SK-N-SH (cell line): ENCODE measurements around the gene RYR3. TPM values are rescaled to one million over a fixed set of nuclear protein-coding genes. Genes with fewer than 3 reads are reported as not detected.

ENCODE experiments used
- CTCF ChIA-PET: fragments of 300-600, 350-600 bp; formaldehyde crosslinking; extraction: SDS; loops from one replicate; lab custom pipeline; 2021; lab: Yijun Ruan, JAX
- POLR2A ChIA-PET: fragments of 350-600 bp; sonication (Branson Sonifier 250); formaldehyde crosslinking; extraction: SDS; loops from one replicate; lab custom pipeline; 2020; ENCODE audit warnings: antibody characterized with exemption, inconsistent platforms; lab: Yijun Ruan, JAX
- DNase-seq: peaks from one replicate; pipeline ENCODE4 v3.0.0; 2012
- H2AFZ ChIP-seq: fragments of 200-600 bp; sonication (generic); 2 replicates; pipeline ENCODE4 v1.8.1; 2016; ENCODE audit warnings: antibody characterized with exemption, mild to moderate bottlenecking, low read depth
- H3F3A ChIP-seq: fragments of 200-600 bp; sonication (generic); replicated peaks from 2 replicates; pipeline ENCODE3; 2016; ENCODE audit warnings: antibody characterized with exemption, mild to moderate bottlenecking; ENCODE audit not compliant: insufficient read depth
- H3K27ac ChIP-seq, 2 experiments: fragments of 200-500 bp in 1 of 2; fragments of 200-600 bp in 1 of 2; sonication (Bioruptor generic) in 1 of 2; sonication (generic), shearing (Covaris generic) in 1 of 2; 2 replicates each; pipeline versions ENCODE4 v1.5.1 to v1.6.1; 2014 to 2016; ENCODE audit warnings: low read depth in 2 of 2, inconsistent platforms in 1 of 2, low read length in 1 of 2, mild to moderate bottlenecking in 1 of 2, mixed read lengths in 1 of 2
- H3K27me3 ChIP-seq: fragments of 200-600 bp; sonication (generic), shearing (Covaris generic); 2 replicates; pipeline ENCODE4 v1.6.1; 2016; ENCODE audit warnings: mixed run types; ENCODE audit not compliant: insufficient read depth
- H3K36me3 ChIP-seq, 2 experiments: fragments of 200-500 bp in 1 of 2; fragments of 200-600 bp in 1 of 2; sonication (Bioruptor generic) in 1 of 2; sonication (generic) in 1 of 2; replicated peaks in 1 of 2; 2 replicates each; pipeline versions ENCODE3 to v1.5.1; 2014 to 2016; ENCODE audit warnings: low read length in 1 of 2, mild to moderate bottlenecking in 1 of 2; ENCODE audit not compliant: insufficient read depth in 2 of 2, control insufficient read depth in 1 of 2
- H3K4me1 ChIP-seq, 2 experiments: fragments of 200-500 bp in 1 of 2; fragments of 200-600 bp in 1 of 2; sonication (Bioruptor generic) in 1 of 2; sonication (generic), shearing (Covaris generic) in 1 of 2; 2 replicates each; pipeline versions ENCODE4 v1.5.1 to v1.6.1; 2014 to 2016; ENCODE audit warnings: low read depth in 1 of 2, low read length in 1 of 2, mixed run types in 1 of 2; ENCODE audit not compliant: insufficient read depth in 2 of 2, control insufficient read depth in 1 of 2
- H3K4me2 ChIP-seq: fragments of 200-600 bp; sonication (generic), shearing (Covaris generic); 2 replicates; pipeline ENCODE4 v1.6.1; 2017; ENCODE audit warnings: mixed run types
- H3K4me3 ChIP-seq, 2 experiments: fragments of 200-500 bp in 1 of 2; fragments of 200-600 bp in 1 of 2; sonication (Bioruptor generic) in 1 of 2; sonication (generic), shearing (Covaris generic) in 1 of 2; 2 replicates each; pipeline versions ENCODE4 v1.5.1 to v1.8.1; 2014 to 2016; ENCODE audit warnings: low read depth in 2 of 2, inconsistent platforms in 1 of 2, low read length in 1 of 2, mild to moderate bottlenecking in 1 of 2, mixed read lengths in 1 of 2, moderate library complexity in 1 of 2
- H3K79me2 ChIP-seq: fragments of 200-600 bp; sonication (generic); 2 replicates; pipeline ENCODE4 v1.8.1; 2017; ENCODE audit warnings: mild to moderate bottlenecking; ENCODE audit not compliant: insufficient read depth
- H3K9ac ChIP-seq: fragments of 200-600 bp; sonication (generic); 2 replicates; pipeline ENCODE4 v1.6.1; 2017; ENCODE audit warnings: mixed run types
- H3K9me2 ChIP-seq: fragments of 200-600 bp; sonication (generic); 2 replicates; pipeline ENCODE4 v1.6.1; 2017; ENCODE audit warnings: mixed run types
- H3K9me3 ChIP-seq: fragments of 200-600 bp; sonication (generic); 2 replicates; pipeline ENCODE4 v1.6.1; 2017; ENCODE audit warnings: mixed run types, mild to moderate bottlenecking, moderate library complexity
- H4K20me1 ChIP-seq: fragments of 200-600 bp; sonication (generic); 2 replicates; pipeline ENCODE4 v1.6.1; 2017; ENCODE audit warnings: mild to moderate bottlenecking, mixed run types; ENCODE audit not compliant: insufficient read depth
- CTCF ChIP-seq: fragments of 200-600 bp; sonication (generic); IDR thresholded peaks from 2 replicates; pipeline ENCODE4 v1.6.1; 2017; ENCODE audit warnings: antibody characterized with exemption, mild to moderate bottlenecking, moderate library complexity
- EP300 ChIP-seq, 2 experiments: IDR thresholded peaks; 2 replicates each; pipeline versions ENCODE4 v1.4.0 to v1.6.1; 2012; ENCODE audit warnings: borderline replicate concordance in 1 of 2, low read depth in 1 of 2, low read length in 1 of 2
- FOXJ3 ChIP-seq: sonication (generic); formaldehyde crosslinking; IDR thresholded peaks from 2 replicates; pipeline ENCODE4 v1.5.1; 2020; ENCODE audit warnings: mild to moderate bottlenecking, missing genetic modification reagents
- FOXM1 ChIP-seq: IDR thresholded peaks from 2 replicates; pipeline ENCODE4 v1.4.0; 2012; ENCODE audit warnings: low read depth, mild to moderate bottlenecking
- MEF2A ChIP-seq: IDR thresholded peaks from 2 replicates; pipeline ENCODE4 v1.4.0; 2012; ENCODE audit warnings: low read depth, borderline replicate concordance
- NFIC ChIP-seq: IDR thresholded peaks from 2 replicates; pipeline ENCODE4 v1.4.0; 2012; ENCODE audit warnings: borderline replicate concordance
- NRF1 ChIP-seq: IDR thresholded peaks from 2 replicates; pipeline ENCODE4 v1.6.1; 2012; ENCODE audit warnings: low read depth, mild to moderate bottlenecking, low read length
- POLR2AphosphoS5 ChIP-seq: IDR thresholded peaks from 2 replicates; pipeline ENCODE4 v1.6.1; 2012; ENCODE audit warnings: low read depth, low read length
- RAD21 ChIP-seq: IDR thresholded peaks from 2 replicates; pipeline ENCODE4 v1.6.1; 2012; ENCODE audit warnings: mild to moderate bottlenecking, low read length
- REST ChIP-seq: IDR thresholded peaks from 2 replicates; pipeline ENCODE4 v1.6.1; 2012; ENCODE audit warnings: mild to moderate bottlenecking, low read depth, low read length, moderate library complexity
- SMC3 ChIP-seq: IDR thresholded peaks from 2 replicates; pipeline ENCODE4 v1.6.1; 2012; ENCODE audit warnings: low read depth, low read length, improper control_type of control experiment
- TCF12 ChIP-seq: IDR thresholded peaks from 2 replicates; pipeline ENCODE4 v1.4.0; 2012
- TEAD4 ChIP-seq: IDR thresholded peaks from 2 replicates; pipeline ENCODE4 v1.4.0; 2012; ENCODE audit warnings: mild to moderate bottlenecking, borderline replicate concordance; ENCODE audit not compliant: insufficient read depth
- USF1 ChIP-seq: IDR thresholded peaks from 2 replicates; pipeline ENCODE4 v1.4.0; 2012; ENCODE audit warnings: low read depth, borderline replicate concordance
- USF2 ChIP-seq: fragments of 150-350 bp; IDR thresholded peaks from 2 replicates; pipeline ENCODE4 v1.6.1; 2017; ENCODE audit warnings: antibody characterized with exemption, low read length, low read depth, borderline replicate concordance
- YY1 ChIP-seq: IDR thresholded peaks from 2 replicates; pipeline ENCODE4 v1.4.0; 2012; ENCODE audit warnings: low read depth, mild to moderate bottlenecking
- WGBS: methylation state at CpG from one replicate; pipeline ENCODE4 v1.1.6; 2017; ENCODE audit warnings: low lambda C conversion rate; 5-methylcytosine and 5-hydroxymethylcytosine counted together
- polyA plus RNA-seq, 3 experiments: library from polyadenylated mRNA; depleted of rRNA; stranded (reverse); fragments of >200 nt; gene quantifications; 2 replicates each; pipeline ENCODE4 v1.2.3, GENCODE V29; 2012

The RYR3 gene
- polyA plus RNA-seq, 1 of the 3 experiments (the other 2 are of a cell fraction), result 0.02 TPM

- Histone ChIP-seq H3K27me3 (no peaks in the 10 kb centered on the region), H3K4me1 (no peaks in the 10 kb centered on the region), H3F3A (no peaks in the 10 kb centered on the region), H3K36me3 (no peaks in the 10 kb centered on the region), H3K4me2 (no peak overlapping the region), H2AFZ (no peak overlapping the region), H3K27ac (no peak overlapping the region), H3K9me2 (no peaks in the 10 kb centered on the region), H4K20me1 (no peaks in the 10 kb centered on the region), H3K4me3 (no peak overlapping the region), H3K9ac (no peak overlapping the region), H3K9me3 (no peaks in the 10 kb centered on the region), H3K79me2 (no peaks in the 10 kb centered on the region)
- ChIA-PET CTCF (interaction anchor here (1.2 kb wide), 1 partner anchor 111 kb away, joined by 4 read pairs; no protein-coding TSS in a partner anchor), POLR2A (no interaction called here)
- 84% methylated on average over 6 of the region's 6 CpGs for WGBS
- DNase-seq, result no peak
- TF ChIP-seq POLR2AphosphoS5 (no peak), YY1 (no peak), USF2 (no peak), FOXM1 (no peak), MEF2A (no peak), FOXJ3 (CRISPR knock-in tag) (no peak)
These were observed 536.1 kb downstream of the RYR3 start for GRCh38 chr15:33846862-33847261.

GRCh38 chr15:33848011-33848410 is 537.2 kb downstream of the RYR3 start:
- Histone ChIP-seq H3K36me3 (no peaks in the 10 kb centered on the region), H2AFZ (no peak overlapping the region), H3K9me2 (no peaks in the 10 kb centered on the region), H3K4me1 (0 out of 4 replicates have a peak, but pooled peaks cover 0 to 5% of the 10 kb centered on the region in 2 experiments), H3K9me3 (no peaks in the 10 kb centered on the region), H3K27ac (no peak overlapping the region), H3F3A (peaks cover 10% of the 10 kb centered on the region), H4K20me1 (no peaks in the 10 kb centered on the region), H3K4me2 (no peak overlapping the region), H3K4me3 (no peak overlapping the region), H3K27me3 (no peaks in the 10 kb centered on the region), H3K9ac (no peak overlapping the region), H3K79me2 (no peaks in the 10 kb centered on the region)
- ChIA-PET CTCF (interaction anchor here (1.2 kb wide), 1 partner anchor 112 kb away, joined by 4 read pairs; no protein-coding TSS in a partner anchor), POLR2A (no interaction called here)
- TF ChIP-seq EP300 (IDR thresholded peaks at IDR 0.05; ENCODE audit: borderline replicate concordance in 1 of 2, low read depth in 1 of 2, low read length in 1 of 2) (no peak), NRF1 (no peak)
- WGBS, result 87% methylated on average over 3 of the region's 3 CpGs
- no peak for DNase-seq

- Histone ChIP-seq H2AFZ (no peak overlapping the region), H3K4me3 (no peak overlapping the region), H3K27me3 (no peaks in the 10 kb centered on the region), H4K20me1 (no peaks in the 10 kb centered on the region), H3K36me3 (no peaks in the 10 kb centered on the region), H3F3A (peaks cover 14% of the 10 kb centered on the region), H3K9ac (no peak overlapping the region), H3K4me1 (0 out of 4 replicates have a peak, but pooled peaks cover 0 to 5% of the 10 kb centered on the region in 2 experiments), H3K27ac (no peak overlapping the region), H3K4me2 (no peak overlapping the region), H3K9me3 (no peaks in the 10 kb centered on the region), H3K9me2 (no peaks in the 10 kb centered on the region), H3K79me2 (no peaks in the 10 kb centered on the region)
- POLR2A ChIA-PET, result no interaction called here
- DNase-seq, result no peak
- 77% methylated on average over 1 of the region's 1 CpG for WGBS
- CTCF ChIA-PET, result interaction anchor here (0.9 to 1.1 kb wide), 2 partner anchors 65 to 95 kb away, joined by 3 to 6 read pairs; no protein-coding TSS in a partner anchor
- TF ChIP-seq TCF12 (no peak), USF1 (no peak), CTCF (no peak), RAD21 (no peak), NFIC (no peak), TEAD4 (no peak), REST (no peak), SMC3 (no peak), FOXM1 (no peak)
These were observed 540.3 kb downstream of the RYR3 start for GRCh38 chr15:33851079-33851478.
